Heart right ventricle (tissue), 12 donors: ENCODE data around the gene TPD52L1. TPM values are rescaled to one million over a fixed set of nuclear protein-coding genes. Genes with fewer than 3 reads are reported as not detected.

Experiments
- polyA plus RNA-seq, 2 donors: library from polyadenylated mRNA; stranded (reverse); fragments of 200-250 nt; gene quantifications; one replicate each; pipeline ENCODE4 v1.2.3, GENCODE V29; 2013
- total RNA-seq, 10 donors: library from RNA; stranded (reverse); fragmentation: NEBNext Ultra II Directional in 3 of 10; extraction: Animal tissue kit (Norgen Biotek cat#: 25700) in 3 of 10; gene quantifications; one replicate each; pipeline versions ENCODE4 v1.2.1 to v1.2.4, GENCODE V29; 2021 to 2023
- donor health status: ischemic (EF 13 %, LVEDD 7.1; RV severe dilation, severe dysfunction).
- donor health status: healthy with polysubstance abuse.
- donor health status: DM: no; HTN: yes; CAD: no.
- donor health status: DM: no; HTN: no; CAD: no.
- donor health status: ischemic (EF 25% LVEDD 6.9; RV normal size, moderate dysfunction).
- donor health status: ischemic (EF 25% LVEDD 5.7; RV mildly dilated, moderate dysfunction).
- donor health status: healthy.
- donor health status: nonischemic (EF 11% LVEDD 7.7; RV severe dilation, severe dysfunction).
- donor health status: DM: yes; HTN: yes; CAD: no.
- donor health status: PGD.
- donor health status: ischemic (EF 29% LVEDD 5.4; RV normal size, mild dysfunction).
- donor health status: nonischemic (EF 23%, LVEDD 6.1; RV moderate dilation, normal function).

TPD52L1 gene
- total and polyA plus RNA-seq, 12 donors: 21.2 to 97.8 (median 54.1) TPM

Other genes starting within 250 kb of the TPD52L1 start
- gene RNF217, start 191.3 kb upstream of the TPD52L1 start, total RNA-seq: 10 to 100 TPM in 9 of 10 donors, 1 to 10 TPM in 1; 8.4 to 26.9 (median 14.9) TPM
- 1 to 10 TPM; 2.1 to 4.8 TPM for gene RNF217, start 191.3 kb upstream of the TPD52L1 start, polyA plus RNA-seq
- gene HDDC2, start 148.2 kb downstream of the TPD52L1 start, total RNA-seq: 100 to 1,000 TPM in 5 of 10 donors, 10 to 100 TPM in 5; 70.9 to 107 (median 95.1) TPM
- 100 to 1,000 TPM; 103 TPM for gene HDDC2, start 148.2 kb downstream of the TPD52L1 start, polyA plus RNA-seq